ENCODE data around the gene DNAH5.

The DNAH5 gene

GRCh38 chr5:13700626-13701025, 243.9 kb downstream of the DNAH5 start:
- DNase-seq (ENCODE audit: low read depth): no peak

- no peak for DNase-seq (ENCODE audit: low read depth)
These were observed 245.6 kb downstream of the DNAH5 start for GRCh38 chr5:13698885-13699284.

GRCh38 chr5:13695076-13695712, 249.3 kb downstream of the DNAH5 start:
- DNase-seq (ENCODE audit: low read depth): no peak

- peak; percentile 7 for DNase-seq (ENCODE audit: low read depth)
These were observed 252.3 kb downstream of the DNAH5 start for GRCh38 chr5:13692172-13692571.

GRCh38 chr5:13676531-13676930, 268.0 kb downstream of the DNAH5 start:
- no peak for DNase-seq (ENCODE audit: low read depth)

GRCh38 chr5:13674391-13674790, 270.1 kb downstream of the DNAH5 start:
- no peak for DNase-seq (ENCODE audit: low read depth)

GRCh38 chr5:13673511-13673910, 271.0 kb downstream of the DNAH5 start:
- DNase-seq (ENCODE audit: low read depth): no peak

GRCh38 chr5:13664377-13664776, 280.1 kb downstream of the DNAH5 start:
- DNase-seq (ENCODE audit: low read depth): peak; percentile 76

- no peak for DNase-seq (ENCODE audit: low read depth)
These were observed 281.9 kb downstream of the DNAH5 start for GRCh38 chr5:13662626-13663025.

GRCh38 chr5:13661272-13661671, 283.2 kb downstream of the DNAH5 start:
- DNase-seq (ENCODE audit: low read depth): no peak

GRCh38 chr5:13660072-13660471, 284.4 kb downstream of the DNAH5 start:
- no peak for DNase-seq (ENCODE audit: low read depth)

- no peak for DNase-seq (ENCODE audit: low read depth)
These were observed 285.1 kb downstream of the DNAH5 start for GRCh38 chr5:13659391-13659790.

GRCh38 chr5:13658761-13659160, 285.7 kb downstream of the DNAH5 start:
- no peak for DNase-seq (ENCODE audit: low read depth)

GRCh38 chr5:13658152-13658551, 286.3 kb downstream of the DNAH5 start:
- no peak for DNase-seq (ENCODE audit: low read depth)

GRCh38 chr5:13653709-13654108, 290.8 kb downstream of the DNAH5 start:
- DNase-seq (ENCODE audit: low read depth): no peak

- DNase-seq (ENCODE audit: low read depth): no peak
These were observed 294.8 kb downstream of the DNAH5 start for GRCh38 chr5:13649656-13650055.

- no peak for DNase-seq (ENCODE audit: low read depth)
These were observed 295.7 kb downstream of the DNAH5 start for GRCh38 chr5:13648822-13649221.

- no peak for DNase-seq (ENCODE audit: low read depth)
These were observed 300.8 kb downstream of the DNAH5 start for GRCh38 chr5:13643734-13644133.

- DNase-seq (ENCODE audit: low read depth): no peak
These were observed 301.3 kb downstream of the DNAH5 start for GRCh38 chr5:13643196-13643595.
